Measurements from ENCODE around the gene SMYD4. TPM values are rescaled to one million over a fixed set of nuclear protein-coding genes. Genes with fewer than 3 reads are reported as not detected.

Gene SMYD4
- total and polyA plus RNA-seq, 10 of the 15 experiments (the other 5 are each of a cell fraction or from before 2014, with no cell fraction given): 2.1 to 18.8 (median 13.7) TPM

- Histone ChIP-seq H3K27ac (ENCODE audit: control insufficient read depth, insufficient read depth) (no peak overlapping the region), H3K36me3 (ENCODE audit: control insufficient read depth in 2 of 2, insufficient read depth in 2 of 2, low read length in 1 of 2) (peaks cover 0 to 5% of the 10 kb centered on the region in 2 experiments; a peak in 2 of 4 replicates), H4K20me1 (ENCODE audit: control insufficient read depth, insufficient read depth) (no peaks in the 10 kb centered on the region), H3K4me2 (ENCODE audit: control insufficient read depth, insufficient read depth) (no peak overlapping the region), H3K4me3 (no peak overlapping the region), H3K79me2 (ENCODE audit: control insufficient read depth, insufficient read depth, low read length) (no peaks in the 10 kb centered on the region; the same call in 1 of the 2 replicates), H3K4me1 (ENCODE audit: control insufficient read depth, insufficient read depth, low read length) (no peaks in the 10 kb centered on the region), H2AFZ (ENCODE audit: control insufficient read depth, low read depth, low read length) (no peak overlapping the region), H3K27me3 (replicated peaks in 1 of 2; ENCODE audit: control insufficient read depth in 2 of 2, insufficient read depth in 2 of 2, low read length in 1 of 2) (no peaks in the 10 kb centered on the region), H3K9me3 (replicated peaks; ENCODE audit: control insufficient read depth, insufficient read depth, low read length) (no peaks in the 10 kb centered on the region), H3K9ac (ENCODE audit: control insufficient read depth, insufficient read depth, low read length) (no peak overlapping the region)
- intact Hi-C loops (cut with micrococcal nuclease; ENCODE audit: unreplicated experiment): no loop called here
- in situ Hi-C loops (cut with MboI): no loop called here
- 95% methylated on average over 1 of the region's 1 CpG for WGBS (ENCODE audit: insufficient coverage, insufficient replicate concordance, low lambda C conversion rate, missing lambda C conversion rate)
- ChIA-PET SMC1A (ENCODE audit: uncharacterized antibody, unreplicated experiment) (interaction anchor here (0.6 kb wide), 1 partner anchor 600 kb away, joined by 4 read pairs; no protein-coding TSS in a partner anchor), CTCF (interaction anchor here (0.7 to 1.5 kb wide), 3 partner anchors 8 to 80 kb away, joined by 3 to 5 read pairs (median 3); no protein-coding TSS in a partner anchor), RAD21 (ENCODE audit: unreplicated experiment) (interaction anchor here (1.0 kb wide), 1 partner anchor 9 kb away, joined by 3 read pairs; no protein-coding TSS in a partner anchor), POLR2A (interaction anchor here (0.6 kb wide), 1 partner anchor 380 kb away, joined by 6 read pairs; no protein-coding TSS in a partner anchor)
- BruUV-seq (replicated peaks): no TSS peak
- no peak for DNase-seq (ENCODE audit: low read depth, low spot score)
- no peak for TF ChIP-seq IKZF2 (IDR thresholded peaks at IDR 0.05)
- no peak for ATAC-seq
- no peak for FAIRE-seq
Measured at GRCh38 chr17:1793447-1793806, 36.3 kb downstream of the SMYD4 start.

DNA sequence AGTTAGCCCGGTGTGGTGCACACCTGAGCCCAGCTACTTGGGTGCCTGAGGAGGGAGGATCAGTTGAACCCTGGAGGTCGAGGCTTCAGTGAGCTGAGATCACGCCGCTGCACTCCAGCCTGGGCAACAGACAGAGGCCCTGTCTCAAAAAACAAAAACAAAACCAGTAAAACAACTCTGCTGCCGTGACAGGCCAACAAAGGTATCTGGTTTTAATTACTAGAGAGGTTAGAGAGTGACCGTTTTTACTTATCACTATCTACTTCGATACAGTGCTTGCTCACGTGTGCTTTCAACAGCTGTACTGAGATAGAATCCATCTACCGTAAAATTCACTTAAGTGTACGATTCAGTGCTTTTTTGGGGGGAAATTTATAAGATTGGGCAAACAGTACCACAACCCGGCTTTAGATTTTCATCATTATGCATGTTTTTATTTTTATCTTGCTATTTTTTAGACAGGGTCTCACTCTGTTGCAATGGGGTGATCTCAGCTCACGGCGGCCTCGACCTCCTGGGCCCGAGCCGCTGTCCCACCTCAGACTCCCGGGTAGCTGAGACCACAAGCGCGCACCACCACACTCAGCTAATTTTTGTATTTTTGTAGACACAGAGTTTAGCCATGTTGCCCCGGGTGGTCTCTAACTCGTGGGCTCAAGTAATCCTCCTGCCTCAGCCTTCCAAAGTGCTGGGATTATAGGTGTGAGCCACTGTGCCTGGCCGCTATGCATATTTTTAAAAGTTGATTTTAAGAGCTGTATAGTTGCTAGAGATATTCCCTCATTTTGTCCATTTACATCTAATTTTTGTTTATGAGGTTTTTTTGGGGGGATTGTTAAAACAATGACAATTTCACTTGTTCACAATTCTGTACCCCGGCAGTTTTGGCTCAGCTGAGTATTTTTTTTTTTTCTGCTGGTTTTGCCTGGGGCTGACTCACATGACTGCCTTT, 36.9 kb downstream of the SMYD4 start:
- H3K36me3 ChIP-seq (ENCODE audit: control insufficient read depth in 2 of 2, insufficient read depth in 2 of 2, low read length in 1 of 2): no peaks in the 10 kb centered on the region; a peak in 2 of 4 replicates
- H3K9ac ChIP-seq (ENCODE audit: control insufficient read depth, insufficient read depth, low read length): no peak overlapping the region
- no peak for DNase-seq (ENCODE audit: low read depth, low spot score)
- TF ChIP-seq MTA2 (IDR thresholded peaks at IDR 0.05; ENCODE audit: low read depth) (no peak), HDAC2 (IDR thresholded peaks at IDR 0.05) (no peak), GABPA (IDR thresholded peaks at IDR 0.05; ENCODE audit: low read depth) (no peak), ATF7 (IDR thresholded peaks at IDR 0.05; ENCODE audit: low read depth) (no peak)
- TF ChIP-seq, protein P1, sequence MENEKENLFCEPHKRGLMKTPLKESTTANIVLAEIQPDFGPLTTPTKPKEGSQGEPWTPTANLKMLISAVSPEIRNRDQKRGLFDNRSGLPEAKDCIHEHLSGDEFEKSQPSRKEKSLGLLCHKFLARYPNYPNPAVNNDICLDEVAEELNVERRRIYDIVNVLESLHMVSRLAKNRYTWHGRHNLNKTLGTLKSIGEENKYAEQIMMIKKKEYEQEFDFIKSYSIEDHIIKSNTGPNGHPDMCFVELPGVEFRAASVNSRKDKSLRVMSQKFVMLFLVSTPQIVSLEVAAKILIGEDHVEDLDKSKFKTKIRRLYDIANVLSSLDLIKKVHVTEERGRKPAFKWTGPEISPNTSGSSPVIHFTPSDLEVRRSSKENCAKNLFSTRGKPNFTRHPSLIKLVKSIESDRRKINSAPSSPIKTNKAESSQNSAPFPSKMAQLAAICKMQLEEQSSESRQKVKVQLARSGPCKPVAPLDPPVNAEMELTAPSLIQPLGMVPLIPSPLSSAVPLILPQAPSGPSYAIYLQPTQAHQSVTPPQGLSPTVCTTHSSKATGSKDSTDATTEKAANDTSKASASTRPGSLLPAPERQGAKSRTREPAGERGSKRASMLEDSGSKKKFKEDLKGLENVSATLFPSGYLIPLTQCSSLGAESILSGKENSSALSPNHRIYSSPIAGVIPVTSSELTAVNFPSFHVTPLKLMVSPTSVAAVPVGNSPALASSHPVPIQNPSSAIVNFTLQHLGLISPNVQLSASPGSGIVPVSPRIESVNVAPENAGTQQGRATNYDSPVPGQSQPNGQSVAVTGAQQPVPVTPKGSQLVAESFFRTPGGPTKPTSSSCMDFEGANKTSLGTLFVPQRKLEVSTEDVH (IDR thresholded peaks at IDR 0.05; ENCODE audit: low read depth, partially characterized antibody): no peak
- no peak overlapping the region for H3K4me3 ChIP-seq
- H3K27ac ChIP-seq (ENCODE audit: control insufficient read depth, insufficient read depth): no peak overlapping the region
- H3K4me2 ChIP-seq (ENCODE audit: control insufficient read depth, insufficient read depth): no peak overlapping the region
- FAIRE-seq: no peak
- H3K79me2 ChIP-seq (ENCODE audit: control insufficient read depth, insufficient read depth, low read length): no peaks in the 10 kb centered on the region; the same call in 1 of the 2 replicates
- no peak for ATAC-seq
- RAD21 ChIA-PET (ENCODE audit: unreplicated experiment): interaction anchor here (1.0 kb wide), 1 partner anchor 10 kb away, joined by 3 read pairs; no protein-coding TSS in a partner anchor
- H3K4me1 ChIP-seq (ENCODE audit: control insufficient read depth, insufficient read depth, low read length): no peaks in the 10 kb centered on the region
- no peaks in the 10 kb centered on the region for H3K27me3 ChIP-seq (replicated peaks in 1 of 2; ENCODE audit: control insufficient read depth in 2 of 2, insufficient read depth in 2 of 2, low read length in 1 of 2)
- POLR2A ChIA-PET: interaction anchor here (0.6 kb wide), 1 partner anchor 379 kb away, joined by 6 read pairs; no protein-coding TSS in a partner anchor
- no peaks in the 10 kb centered on the region for H3K9me3 ChIP-seq (replicated peaks; ENCODE audit: control insufficient read depth, insufficient read depth, low read length)
- no peak overlapping the region for H2AFZ ChIP-seq (ENCODE audit: control insufficient read depth, low read depth, low read length)
- SMC1A ChIA-PET (ENCODE audit: uncharacterized antibody, unreplicated experiment): no interaction called here
- no TSS peak for BruUV-seq (replicated peaks)
- in situ Hi-C loops (cut with MboI) (no loop called here), intact Hi-C loops (cut with micrococcal nuclease; ENCODE audit: unreplicated experiment) (no loop called here)
- CTCF ChIA-PET: interaction anchor here (0.7 to 1.5 kb wide), 2 partner anchors 9 kb away, joined by 3 to 5 read pairs; no protein-coding TSS in a partner anchor
- no peaks in the 10 kb centered on the region for H4K20me1 ChIP-seq (ENCODE audit: control insufficient read depth, insufficient read depth)
- 89% methylated on average over 23 of the region's 23 CpGs for WGBS (ENCODE audit: insufficient coverage, insufficient replicate concordance, low lambda C conversion rate, missing lambda C conversion rate)

All from GM12878 (cell line).